GM21717 (cell line): Measurements from ENCODE around the gene ANKMY1.
"Not testable (repeated sequence)": the region's sequence is repeated elsewhere in the genome, so short reads cannot be mapped to it uniquely, and the experiment has no call there.

ENCODE experiments used
- ATAC-seq: cut with Tn5 transposase; IDR thresholded peaks from one replicate; pipeline ENCODE4 v1.9.1; 2021; ENCODE audit warnings: mild to moderate bottlenecking, moderate library complexity; ENCODE audit not compliant: unreplicated experiment

ANKMY1 gene

GRCh38 chr2:240569523-240569997 is 11.8 kb upstream of the ANKMY1 start:
- no peak for ATAC-seq

DNA sequence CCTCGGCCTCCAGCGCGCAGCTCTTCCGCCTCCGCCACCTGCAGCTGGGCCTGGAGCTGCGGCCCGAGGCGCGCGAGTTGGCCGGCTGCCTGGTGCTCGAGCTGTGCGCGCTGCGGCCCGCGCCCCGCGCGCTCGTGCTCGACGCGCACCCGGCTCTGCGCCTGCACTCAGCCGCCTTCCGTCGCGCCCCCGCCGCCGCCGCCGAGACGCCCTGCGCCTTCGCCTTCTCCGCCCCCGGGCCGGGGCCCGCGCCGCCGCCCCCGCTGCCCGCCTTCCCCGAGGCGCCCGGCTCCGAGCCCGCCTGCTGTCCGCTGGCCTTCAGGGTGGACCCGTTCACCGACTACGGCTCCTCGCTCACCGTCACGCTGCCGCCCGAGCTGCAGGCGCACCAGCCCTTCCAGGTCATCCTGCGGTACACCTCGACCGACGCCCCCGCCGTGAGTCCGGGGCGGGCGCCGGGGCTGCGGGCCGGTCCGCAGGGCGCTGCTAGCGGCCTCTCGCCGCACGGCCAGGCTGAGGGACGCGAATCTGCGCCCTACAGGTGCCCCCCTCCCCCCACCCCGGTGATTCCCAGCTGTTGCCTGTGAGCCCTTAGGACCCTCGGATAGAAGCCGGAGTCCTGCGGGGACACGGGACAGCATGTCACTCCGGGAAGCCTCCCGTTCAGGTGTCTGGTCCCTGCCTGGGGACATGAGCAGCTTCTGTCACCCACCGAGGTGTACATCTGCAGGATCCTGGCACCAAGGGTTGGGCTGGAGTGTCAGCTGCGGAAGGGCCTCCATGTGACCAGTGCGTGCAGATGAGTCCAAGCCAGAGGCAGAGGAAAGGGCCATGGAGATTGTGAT is 11.1 kb upstream of the ANKMY1 start:
- ATAC-seq: peak; percentile 7

DNA sequence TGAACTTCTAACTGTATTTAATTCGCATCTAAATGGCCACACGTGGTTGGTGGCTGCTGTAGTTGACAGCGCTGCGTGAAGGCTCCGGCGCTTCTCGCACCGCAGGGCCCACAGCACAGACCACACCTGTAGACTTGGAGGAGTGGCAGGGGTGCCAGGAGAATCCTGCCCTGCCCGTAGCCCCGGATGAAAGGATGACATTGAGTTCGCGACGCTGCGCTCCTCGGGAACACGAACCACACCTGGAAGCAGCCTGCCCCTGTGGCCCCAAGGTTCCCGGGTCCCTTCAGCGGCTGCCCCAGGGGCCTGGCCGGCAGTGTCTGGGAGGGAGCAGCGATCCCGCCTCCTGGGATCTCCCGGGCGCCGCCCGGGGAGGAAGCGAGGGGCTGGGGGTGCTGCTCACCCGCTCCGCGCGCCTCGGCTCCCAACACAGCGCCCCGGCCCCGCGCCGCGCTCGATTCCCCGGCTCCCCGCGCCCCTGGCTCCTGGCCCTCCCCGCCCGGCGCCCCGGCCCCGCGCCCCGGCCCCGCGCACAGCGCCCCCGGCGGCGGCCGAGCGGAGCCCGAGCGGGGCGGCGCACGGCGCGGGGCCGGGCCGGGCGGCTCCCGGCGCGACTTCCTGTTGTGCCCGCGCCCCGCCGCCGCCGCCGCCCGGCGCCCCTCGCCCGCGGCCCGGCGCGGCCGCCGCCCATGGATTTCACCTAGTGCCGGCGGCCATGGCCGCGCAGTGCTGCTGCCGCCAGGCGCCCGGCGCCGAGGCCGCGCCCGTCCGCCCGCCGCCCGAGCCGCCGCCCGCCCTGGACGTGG is 10.3 kb upstream of the ANKMY1 start, which contains the start of gene RNPEPL1:
TSS of gene RNPEPL1 (plus strand) at position 613 of the 806 bp plus-strand sequence. CDS start at position 716, 103 bp downstream.
- peak; percentile 30 for ATAC-seq

GRCh38 chr2:240567137-240567871 is 9.5 kb upstream of the ANKMY1 start:
- no peak for ATAC-seq

DNA sequence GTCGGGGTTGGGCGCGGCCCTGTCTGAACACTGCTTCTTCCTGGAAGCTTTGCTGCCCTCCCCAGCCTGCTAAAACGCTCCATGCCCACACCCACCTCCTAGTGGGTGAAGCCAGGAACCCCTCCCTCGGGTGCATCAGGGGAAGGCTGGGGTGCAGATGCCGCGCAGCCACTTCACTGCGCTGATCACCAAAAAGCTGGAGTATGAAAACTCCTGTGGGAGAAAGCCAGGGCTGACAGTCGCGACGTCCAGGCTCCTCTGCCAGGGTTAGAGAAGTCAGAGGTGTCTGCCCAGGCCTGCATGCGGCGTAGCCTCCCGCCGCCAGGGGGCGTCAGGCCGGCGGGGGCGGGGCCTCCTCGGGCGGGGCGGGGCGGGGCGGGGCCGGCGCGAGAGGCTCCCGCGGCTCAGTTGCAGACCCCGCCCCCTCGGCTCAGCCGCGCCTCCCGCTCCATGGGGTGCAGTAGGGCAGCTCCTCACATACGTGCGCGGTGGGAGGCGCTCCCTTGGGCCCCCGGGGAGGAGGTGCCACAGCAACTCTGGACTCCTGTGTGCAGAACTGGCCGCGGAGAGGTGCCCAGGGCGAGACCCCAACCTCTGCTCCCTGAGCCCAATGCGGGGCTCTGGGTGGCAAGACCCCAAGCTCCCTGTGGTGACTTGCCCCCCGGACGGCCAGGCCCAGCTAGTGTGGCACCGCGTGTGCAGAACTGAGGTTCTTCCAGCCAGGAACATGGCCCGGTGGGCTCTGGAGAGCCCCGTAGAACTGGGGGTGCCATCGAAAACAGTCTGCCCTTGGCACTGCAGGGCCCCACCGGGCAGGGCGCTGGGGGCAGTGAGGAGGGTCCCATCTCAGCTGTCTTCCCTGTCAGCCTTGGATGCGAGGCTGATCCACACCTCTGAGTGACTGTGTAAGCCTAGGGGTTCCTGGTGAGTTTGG is 8.7 kb upstream of the ANKMY1 start:
- peak; percentile 45 for ATAC-seq

DNA sequence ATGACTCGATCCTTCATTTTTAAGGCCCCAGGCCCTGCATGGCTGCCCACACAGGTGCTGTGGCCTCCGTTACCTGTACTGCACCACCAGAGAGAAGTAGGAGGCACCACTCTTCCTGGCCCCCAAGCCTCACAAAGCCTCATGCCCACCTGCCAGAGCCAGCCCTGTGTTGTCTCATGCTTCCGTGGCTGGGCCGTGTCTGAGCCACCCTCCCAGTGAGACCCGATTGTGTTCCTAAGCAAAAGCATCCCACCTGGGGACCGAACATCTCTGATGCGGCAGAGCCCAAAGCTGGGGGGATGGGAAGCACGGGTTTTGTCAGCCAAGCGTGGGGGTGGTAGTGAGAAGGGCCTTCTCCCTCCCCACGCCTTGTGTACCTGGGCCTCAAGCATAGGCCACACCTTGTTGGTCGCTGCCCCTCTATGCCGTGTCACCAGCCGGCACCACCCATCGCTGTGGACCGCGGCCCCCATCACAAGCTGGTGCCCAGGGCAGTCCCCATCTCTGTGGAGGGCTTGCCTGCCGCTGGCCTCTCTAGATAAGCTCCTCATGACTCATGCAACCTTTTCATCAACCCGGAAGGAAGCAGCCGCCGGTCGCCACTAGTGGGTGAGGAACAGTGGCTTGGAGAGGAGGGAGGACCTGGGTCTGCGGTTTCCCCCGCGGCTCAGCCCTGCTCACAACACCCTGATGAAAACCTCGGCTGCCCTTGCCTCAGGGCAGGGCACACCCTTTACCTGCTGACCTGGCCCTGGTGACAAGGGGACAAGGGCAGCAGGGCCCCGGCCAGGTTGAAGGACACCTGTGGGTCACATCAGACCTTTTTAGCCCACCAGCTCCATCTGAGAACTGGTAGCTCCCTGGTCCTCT is 7.8 kb upstream of the ANKMY1 start:
- peak; percentile 35 for ATAC-seq

- ATAC-seq: no peak
Measured at GRCh38 chr2:240564561-240565332, 7.0 kb upstream of the ANKMY1 start.

DNA sequence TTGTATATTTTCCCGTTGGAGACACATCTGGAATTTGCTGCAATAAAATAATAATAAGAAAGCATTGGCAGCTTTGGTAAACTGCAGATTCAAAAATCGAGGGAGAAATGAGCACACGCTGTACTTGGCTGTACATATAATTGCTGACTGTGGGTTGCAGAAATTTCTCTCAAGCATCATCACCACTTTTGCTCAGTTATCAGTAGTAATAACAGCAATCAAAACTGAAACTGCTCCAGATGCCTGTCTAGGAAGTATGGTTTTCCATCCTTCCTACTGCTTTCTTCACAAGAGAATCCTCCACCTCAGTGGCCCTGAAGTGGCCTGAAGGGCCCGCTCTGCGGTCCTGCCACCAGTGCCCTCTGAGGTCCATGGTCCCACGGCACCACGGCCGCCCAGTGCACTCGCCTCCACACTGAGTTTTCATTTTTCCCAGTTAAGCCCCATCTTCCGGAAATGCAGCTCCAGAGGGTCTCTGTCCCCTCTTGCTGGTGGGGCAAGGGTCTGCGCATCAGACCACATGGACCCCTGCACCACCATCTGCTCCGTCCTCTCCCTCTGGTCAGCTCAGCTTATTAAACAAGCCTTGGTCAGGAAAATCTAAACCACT is 6.3 kb upstream of the ANKMY1 start:
- no peak for ATAC-seq

GRCh38 chr2:240563231-240563630 is 5.4 kb upstream of the ANKMY1 start:
- not testable (repeated sequence) for ATAC-seq

DNA sequence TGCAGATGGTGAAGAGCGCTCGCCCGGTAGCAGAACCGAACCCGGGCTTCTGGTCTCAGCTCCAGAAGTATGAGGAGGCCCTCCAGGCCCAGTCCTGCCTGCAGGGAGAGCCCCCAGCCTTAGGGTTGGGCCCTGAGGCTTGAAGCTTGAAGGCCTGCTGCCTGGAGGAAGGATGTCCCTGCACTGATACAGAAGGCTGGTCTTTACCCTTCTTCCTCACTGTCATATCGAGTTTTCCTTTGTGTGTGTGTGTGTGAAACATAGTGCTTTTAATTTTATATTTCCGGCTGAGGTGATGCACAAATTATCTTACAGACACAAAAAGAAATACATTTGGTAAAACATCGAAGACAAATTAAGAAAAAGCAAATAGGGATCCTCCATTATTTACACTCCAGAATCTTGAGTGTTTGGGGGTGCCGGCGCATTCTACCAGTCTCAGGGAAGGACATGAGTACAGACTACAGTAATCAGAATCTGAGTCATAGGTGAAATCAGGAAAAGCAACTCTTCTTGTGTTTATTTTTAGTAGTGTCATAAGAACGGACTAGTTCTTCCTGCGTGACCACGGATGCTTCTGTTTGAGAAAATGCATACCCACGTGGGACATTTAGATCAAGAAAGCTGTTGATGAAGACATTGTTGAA is 3.7 kb upstream of the ANKMY1 start:
- peak; percentile 0 for ATAC-seq

- peak; percentile 54 for ATAC-seq
Measured at GRCh38 chr2:240560480-240561324, 2.9 kb upstream of the ANKMY1 start.

- ATAC-seq: peak; percentile 58
Measured at GRCh38 chr2:240560084-240560479, 2.3 kb upstream of the ANKMY1 start, which contains the start of gene DUSP28. Gene DUSP28, plus strand, starts transcription at chr2:240560357. Its CDS starts 328 bp downstream, at chr2:240560685.

DNA sequence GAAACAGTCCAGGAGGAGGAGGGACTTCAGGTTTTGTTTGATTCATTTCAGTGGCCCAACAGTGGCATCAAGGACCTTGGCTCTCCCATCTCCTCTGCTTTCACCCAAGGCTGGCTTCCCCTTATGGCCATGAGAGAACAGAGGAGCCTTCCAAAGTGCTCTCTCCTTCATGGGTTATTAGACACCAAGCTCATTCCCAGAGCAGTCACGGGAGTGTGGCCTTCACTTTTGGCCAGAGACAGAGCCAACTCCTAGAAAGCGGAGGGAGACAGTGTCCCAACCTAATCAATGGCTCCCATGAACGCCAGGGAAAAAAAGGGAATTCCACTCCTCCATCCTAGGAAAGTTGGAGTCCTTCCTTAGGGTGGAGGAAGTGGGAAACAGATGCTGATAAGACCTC is 1.5 kb upstream of the ANKMY1 start:
- ATAC-seq: no peak

- ATAC-seq: no peak
Measured at GRCh38 chr2:240558236-240558761, 511 bp upstream of the ANKMY1 start.

DNA sequence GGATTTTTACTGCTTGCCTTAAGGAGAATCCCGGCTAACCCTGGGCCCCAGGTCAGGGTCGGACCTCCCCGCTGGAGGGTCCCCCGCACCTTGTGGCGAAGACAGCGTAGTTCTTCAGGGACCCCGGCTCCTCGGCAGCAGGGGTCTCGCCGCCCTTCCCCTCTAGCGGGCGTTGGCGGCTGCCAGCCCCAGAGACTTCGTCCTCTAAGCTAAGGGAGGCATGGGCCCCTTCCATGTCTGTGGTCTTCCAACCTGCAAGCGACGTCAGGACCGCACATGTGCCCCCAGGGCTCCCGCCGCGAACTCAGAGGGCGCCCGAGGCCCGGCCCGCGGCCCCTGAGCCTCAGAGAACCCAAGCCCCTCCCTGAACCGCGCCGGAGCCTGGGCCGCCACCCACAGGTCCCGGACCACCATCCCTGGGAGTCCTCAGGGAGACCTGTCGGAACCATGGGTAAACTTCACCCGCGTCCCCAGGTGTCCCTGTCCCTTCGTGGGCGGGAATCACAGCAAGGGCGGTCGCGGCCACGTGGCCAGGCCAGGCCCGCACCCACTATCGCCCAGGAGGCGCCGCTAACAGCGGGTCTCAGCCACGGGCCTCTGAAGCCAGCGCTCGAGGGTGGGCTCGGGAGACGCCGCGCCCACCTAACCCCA is 562 bp downstream of the ANKMY1 start:
- ATAC-seq: no peak
